ENCODE measurements around the gene RHOD. TPM values are rescaled to one million over a fixed set of nuclear protein-coding genes. Genes with fewer than 3 reads are reported as not detected.

The RHOD gene
- total and polyA plus RNA-seq, 2 donors (not counting 3 experiments of a cell fraction or from before 2014, with no cell fraction given), result 10.6 to 17.9 TPM

- Histone ChIP-seq H2AFZ (ENCODE audit: low read depth, low read length) (peak overlapping the region; percentile 99), H3K9me3 (replicated peaks; ENCODE audit: control insufficient read depth, insufficient read depth, low read length) (no peaks in the 10 kb centered on the region), H3K4me3 (replicated peaks in 1 of 3; ENCODE audit: insufficient read depth in 1 of 3, low read depth in 1 of 3, low read length in 3 of 3) (peak overlapping the region in 1 of 3 experiments; percentile 37), H3K27me3 (ENCODE audit: control insufficient read depth in 2 of 2, insufficient read depth in 2 of 2, low read length in 2 of 2) (peaks cover 0 to 1% of the 10 kb centered on the region in 2 experiments), H3K9ac (replicated peaks; ENCODE audit: extremely low read depth, insufficient read depth, low read length) (peak overlapping the region; percentile 78), H3K27ac (ENCODE audit: insufficient read depth, low read depth, low read length) (peak overlapping the region; percentile 86), H3K9me1 (replicated peaks; ENCODE audit: control insufficient read depth, extremely low read depth, insufficient read depth, low read length) (no peaks in the 10 kb centered on the region), H3K79me2 (ENCODE audit: control insufficient read depth, insufficient read depth, low read length) (peaks cover 36% of the 10 kb centered on the region), H4K20me1 (replicated peaks; ENCODE audit: control insufficient read depth, extremely low read depth, insufficient read depth, low read length) (peaks cover 2% of the 10 kb centered on the region), H3K4me1 (ENCODE audit: control insufficient read depth, extremely low read depth, insufficient read depth, low read length) (peaks cover 21% of the 10 kb centered on the region), H3K4me2 (ENCODE audit: insufficient read depth, low read length) (peak overlapping the region; percentile 67), H3K36me3 (ENCODE audit: control insufficient read depth in 2 of 2, extremely low read depth in 1 of 2, insufficient read depth in 2 of 2, low read length in 2 of 2) (no peaks in the 10 kb centered on the region)
- dilution Hi-C loops (cut with MboI; ENCODE audit: extremely low pct_ligation_motif_present, low sequenced_read_pairs) (no loop called here), intact Hi-C loops (cut with micrococcal nuclease) (loop anchor here (2.0 kb wide), 1 partner anchor 37 kb away; no protein-coding TSS in a partner anchor)
- TF ChIP-seq POLR2A (IDR thresholded peaks at IDR 0.05; ENCODE audit: low read depth, low read length) (no peak), CTCF (IDR thresholded peaks at IDR 0.05; ENCODE audit: extremely low read depth in 1 of 2, insufficient read depth in 1 of 2, low read depth in 1 of 2, low read length in 2 of 2) (no peak), FOS (IDR thresholded peaks at IDR 0.05; ENCODE audit: borderline replicate concordance, insufficient read depth, low read length) (no peak), MYC (IDR thresholded peaks at IDR 0.05; ENCODE audit: low read depth, low read length) (no peak), POLR2AphosphoS5 (IDR thresholded peaks at IDR 0.05; ENCODE audit: insufficient read depth, low read depth, low read length) (no peak), GATA2 (IDR thresholded peaks at IDR 0.05; ENCODE audit: insufficient read depth, insufficient read length, low read depth, low read length) (no peak), EZH2 (IDR thresholded peaks at IDR 0.05; ENCODE audit: borderline replicate concordance, low read depth, low read length, severe bottlenecking) (no peak), MAX (IDR thresholded peaks at IDR 0.05; ENCODE audit: insufficient read depth, insufficient read length) (no peak), JUN (IDR thresholded peaks at IDR 0.05; ENCODE audit: borderline replicate concordance, insufficient read depth, insufficient read length, low read depth) (no peak)
- ChIA-PET POLR2A (no interaction called here), CTCF (interaction anchor here (1.1 to 3.6 kb wide), 4 partner anchors 11 to 36 kb away, joined by 3 to 11 read pairs (median 4); no protein-coding TSS in a partner anchor)
- FAIRE-seq (no peak), DNase-seq (ENCODE audit: low read depth, low spot score) (peak; percentile 10)
- BruUV-seq (replicated peaks), result no TSS peak
These were observed 61.1 kb downstream of the RHOD start for GRCh38 chr11:67117672-67118180.
